Activated B cell treated with CpG ODN at 0.5 μM for 24 hours (primary cell): Measurements from ENCODE around the gene MFAP3. TPM values are rescaled to one million over a fixed set of nuclear protein-coding genes. Genes with fewer than 3 reads are reported as not detected.
"Not testable (repeated sequence)": the region's sequence is repeated elsewhere in the genome, so short reads cannot be mapped to it uniquely, and the experiment has no call there.

Experiments
- ATAC-seq: fragments of 200-7000 bp; cut with Tn5 transposase; one replicate; pipeline ENCODE4 v1.10.0; 2021; ENCODE audit warnings: low read depth, mild to moderate bottlenecking, moderate library complexity
- CTCF ChIA-PET: fragments of 350-600 bp; sonication (Branson Sonifier 250); formaldehyde crosslinking; loops from one replicate; lab custom pipeline; 2021; ENCODE audit warnings: antibody characterized with exemption; lab: Charles Lee
- POLR2A ChIA-PET: fragments of 350-600 bp; sonication (Branson Sonifier 250); formaldehyde crosslinking; loops from one replicate; lab custom pipeline; 2021; ENCODE audit warnings: antibody characterized with exemption; lab: Charles Lee
- DNase-seq: peaks from one replicate; pipeline ENCODE4 v3.0.0; 2022
- H3K27ac Mint-ChIP-seq: one replicate; pipeline ENCODE4 v1.8.0; 2020; ENCODE audit warnings: mixed read lengths
- H3K27me3 Mint-ChIP-seq: one replicate; pipeline ENCODE4 v1.8.0; 2021; ENCODE audit warnings: mixed read lengths
- H3K36me3 Mint-ChIP-seq: one replicate; pipeline ENCODE4 v1.8.0; 2021; ENCODE audit warnings: low read depth, mixed read lengths
- H3K4me1 Mint-ChIP-seq: one replicate; pipeline ENCODE4 v1.8.0; 2021; ENCODE audit warnings: mixed read lengths
- H3K4me3 Mint-ChIP-seq: one replicate; pipeline ENCODE4 v1.8.0; 2020; ENCODE audit warnings: mild to moderate bottlenecking, mixed read lengths
- H3K9me3 Mint-ChIP-seq: one replicate; pipeline ENCODE4 v1.8.0; 2020; ENCODE audit warnings: mixed read lengths
- intact Hi-C: fragments of 100-400 bp; cut with micrococcal nuclease; formaldehyde crosslinking; loops from one replicate; pipeline ENCODE4 v1.15.1; 2024
- total RNA-seq: library from RNA; stranded (reverse); gene quantifications from 2 replicates; pipeline ENCODE4 v1.2.3, GENCODE V29; 2022
- TF ChIP-seq, protein P1 (sequence below): fragments of 200-600 bp; IDR thresholded peaks from one replicate; pipeline ENCODE4 v1.8.0; 2022; ENCODE audit warnings: antibody characterized with exemption, mild to moderate bottlenecking

The MFAP3 gene
- total RNA-seq, 1 donor from 2014 or later = 20.8 TPM

GRCh38 chr5:154015071-154015693, 23.6 kb upstream of the MFAP3 start:
- peaks cover 79% of the 10 kb centered on the region for H3K36me3 Mint-ChIP-seq
- no peak for DNase-seq
- peaks cover 7% of the 10 kb centered on the region for H3K4me1 Mint-ChIP-seq
- no peak overlapping the region for H3K27ac Mint-ChIP-seq
- no peaks in the 10 kb centered on the region for H3K9me3 Mint-ChIP-seq
- H3K4me3 Mint-ChIP-seq = no peak overlapping the region
- H3K27me3 Mint-ChIP-seq = no peaks in the 10 kb centered on the region
- intact Hi-C loops = no loop called here
- no peak for ATAC-seq
- POLR2A ChIA-PET = interaction anchor here (1.3 kb wide), 1 partner anchor 24 kb away, joined by 3 read pairs; the partner anchor contains the start of genes FAM114A2 and MFAP3
- TF ChIP-seq, protein P1, sequence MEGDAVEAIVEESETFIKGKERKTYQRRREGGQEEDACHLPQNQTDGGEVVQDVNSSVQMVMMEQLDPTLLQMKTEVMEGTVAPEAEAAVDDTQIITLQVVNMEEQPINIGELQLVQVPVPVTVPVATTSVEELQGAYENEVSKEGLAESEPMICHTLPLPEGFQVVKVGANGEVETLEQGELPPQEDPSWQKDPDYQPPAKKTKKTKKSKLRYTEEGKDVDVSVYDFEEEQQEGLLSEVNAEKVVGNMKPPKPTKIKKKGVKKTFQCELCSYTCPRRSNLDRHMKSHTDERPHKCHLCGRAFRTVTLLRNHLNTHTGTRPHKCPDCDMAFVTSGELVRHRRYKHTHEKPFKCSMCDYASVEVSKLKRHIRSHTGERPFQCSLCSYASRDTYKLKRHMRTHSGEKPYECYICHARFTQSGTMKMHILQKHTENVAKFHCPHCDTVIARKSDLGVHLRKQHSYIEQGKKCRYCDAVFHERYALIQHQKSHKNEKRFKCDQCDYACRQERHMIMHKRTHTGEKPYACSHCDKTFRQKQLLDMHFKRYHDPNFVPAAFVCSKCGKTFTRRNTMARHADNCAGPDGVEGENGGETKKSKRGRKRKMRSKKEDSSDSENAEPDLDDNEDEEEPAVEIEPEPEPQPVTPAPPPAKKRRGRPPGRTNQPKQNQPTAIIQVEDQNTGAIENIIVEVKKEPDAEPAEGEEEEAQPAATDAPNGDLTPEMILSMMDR = no peak
- CTCF ChIA-PET = no interaction called here

DNA sequence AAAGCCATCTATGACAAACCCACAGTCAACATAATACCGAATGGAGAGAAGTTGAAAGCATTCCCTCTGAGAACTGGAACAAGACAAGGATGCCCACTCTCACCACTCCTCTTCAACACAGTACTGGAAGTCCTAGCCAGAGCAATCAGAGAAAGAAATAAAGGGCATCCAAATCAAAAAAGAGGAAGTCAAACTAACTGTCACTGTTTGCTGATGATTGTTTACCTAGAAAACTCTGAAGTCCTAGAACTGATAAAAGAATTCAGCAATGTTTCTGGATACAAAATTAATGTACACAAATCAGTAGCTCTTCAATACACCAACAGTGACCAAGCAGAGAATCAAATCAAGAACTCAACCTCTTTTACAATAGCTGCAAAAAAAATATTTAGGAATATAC, 19.8 kb upstream of the MFAP3 start:
- POLR2A ChIA-PET, H3K27me3 Mint-ChIP-seq, ATAC-seq, H3K4me1 Mint-ChIP-seq, intact Hi-C loops, H3K4me3 Mint-ChIP-seq, H3K9me3 Mint-ChIP-seq, H3K27ac Mint-ChIP-seq, CTCF ChIA-PET, DNase-seq: not testable (repeated sequence)
- H3K36me3 Mint-ChIP-seq = peaks cover 92% of the 10 kb centered on the region

DNA sequence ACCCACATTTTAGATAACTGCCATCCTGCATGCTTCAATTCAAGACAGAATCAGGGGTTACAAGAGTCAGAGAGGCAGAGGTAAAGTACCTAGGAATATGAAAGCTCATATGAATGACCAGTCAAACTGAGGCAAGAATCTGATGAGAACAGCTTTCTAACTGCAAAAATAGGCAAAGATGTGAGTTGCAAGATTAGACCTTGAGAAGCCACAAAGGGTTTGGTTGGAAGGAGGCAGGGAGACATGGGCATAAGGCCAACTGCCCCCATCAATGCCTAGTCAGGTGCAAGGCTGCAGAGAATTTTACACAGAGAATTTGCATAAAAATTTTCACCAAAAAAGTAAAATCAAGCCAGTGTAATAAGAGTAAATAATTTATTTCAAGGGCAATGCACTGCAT, 12.8 kb upstream of the MFAP3 start:
- TF ChIP-seq, protein P1 = no peak
- Mint-ChIP-seq H3K4me1 (no peaks in the 10 kb centered on the region), H3K27ac (no peak overlapping the region), H3K4me3 (no peak overlapping the region), H3K36me3 (peaks cover 65% of the 10 kb centered on the region), H3K27me3 (no peaks in the 10 kb centered on the region), H3K9me3 (no peaks in the 10 kb centered on the region)
- no peak for ATAC-seq
- intact Hi-C loops = no loop called here
- CTCF ChIA-PET = no interaction called here
- no peak for DNase-seq
- POLR2A ChIA-PET = no interaction called here

- ChIA-PET POLR2A (no interaction called here), CTCF (no interaction called here)
- intact Hi-C loops = no loop called here
- ATAC-seq = no peak
- DNase-seq = no peak
- no peak overlapping the region for H3K27ac Mint-ChIP-seq
- peaks cover 6% of the 10 kb centered on the region for H3K4me1 Mint-ChIP-seq
- H3K27me3 Mint-ChIP-seq = no peaks in the 10 kb centered on the region
- peaks cover 47% of the 10 kb centered on the region for H3K36me3 Mint-ChIP-seq
- H3K4me3 Mint-ChIP-seq = no peak overlapping the region
- TF ChIP-seq, protein P1 = no peak
- no peaks in the 10 kb centered on the region for H3K9me3 Mint-ChIP-seq
Observed at GRCh38 chr5:154031937-154032489, 6.8 kb upstream of the MFAP3 start.

DNA sequence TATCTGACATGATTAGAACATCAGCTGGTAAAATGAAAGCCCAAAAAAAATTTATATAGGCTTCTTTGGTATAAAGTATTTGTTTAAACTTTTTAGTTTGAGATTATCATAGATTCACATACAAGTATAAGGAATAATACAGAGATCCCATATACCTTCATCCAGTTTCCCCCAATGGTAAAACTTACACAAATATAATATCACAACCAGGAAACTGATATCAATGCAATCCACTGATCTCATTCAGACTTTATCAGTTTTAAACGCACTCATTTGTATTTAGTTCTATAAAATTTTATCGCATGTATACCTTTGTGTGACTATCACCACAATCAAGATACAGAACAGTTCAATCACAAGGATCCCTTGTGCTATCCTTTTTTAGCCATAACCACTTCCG, 3.8 kb upstream of the MFAP3 start:
- TF ChIP-seq, protein P1 = no peak
- Mint-ChIP-seq H3K27ac (no peak overlapping the region), H3K36me3 (peaks cover 36% of the 10 kb centered on the region), H3K9me3 (no peaks in the 10 kb centered on the region), H3K4me1 (peaks cover 32% of the 10 kb centered on the region), H3K4me3 (no peak overlapping the region), H3K27me3 (no peaks in the 10 kb centered on the region)
- intact Hi-C loops = loop anchor here (5.0 kb wide), 1 partner anchor 907 kb away; the partner anchor contains the start of gene MRPL22
- ChIA-PET POLR2A (no interaction called here), CTCF (no interaction called here)
- DNase-seq (no peak), ATAC-seq (no peak)
